ENCODE data around the gene MAP2K3.

DNA sequence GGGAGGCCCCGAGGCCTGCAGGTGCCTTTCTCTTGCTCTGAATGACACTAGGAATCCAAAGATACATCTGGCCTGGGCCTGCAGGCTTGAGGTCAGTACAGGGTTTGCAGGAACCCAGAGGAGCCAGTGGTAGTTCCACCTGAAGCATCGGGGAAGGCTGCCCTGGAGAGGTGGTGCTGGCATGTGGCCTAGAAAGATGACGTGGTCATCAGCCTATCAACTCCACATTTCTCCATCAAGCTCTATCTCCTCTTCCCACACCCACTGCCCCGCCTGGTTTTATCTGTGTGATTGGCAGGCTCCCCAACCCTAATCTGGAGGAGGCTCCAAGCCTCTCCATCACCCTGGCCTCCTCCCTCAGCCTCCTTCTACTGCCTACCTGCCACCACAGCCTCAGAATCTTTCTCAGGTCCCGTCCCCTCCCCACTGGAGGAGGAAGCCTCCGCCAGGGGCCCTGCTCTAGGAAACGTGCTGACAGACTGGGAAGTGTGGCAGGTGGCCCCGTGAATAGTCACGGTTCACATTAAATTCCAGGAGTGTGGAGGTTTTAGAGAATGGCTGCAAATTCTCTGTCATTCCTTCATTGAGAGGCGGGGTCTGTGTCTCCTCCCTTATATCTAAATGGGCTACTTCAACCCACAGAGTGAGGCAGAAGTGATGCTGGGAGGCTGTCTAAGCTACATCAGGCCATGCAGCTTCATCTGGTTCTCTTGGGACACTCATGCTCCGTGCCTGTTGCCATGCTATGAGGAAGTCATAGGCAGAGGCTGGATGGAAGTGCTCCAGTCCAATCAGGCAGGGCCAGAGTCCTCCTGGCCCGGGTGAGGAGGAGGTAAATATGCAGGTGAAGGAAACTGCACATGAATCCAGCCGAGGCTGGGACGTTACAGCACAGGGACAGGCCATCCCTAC, 11.4 kb upstream of the MAP2K3 start:
- TF ChIP-seq, protein P1, sequence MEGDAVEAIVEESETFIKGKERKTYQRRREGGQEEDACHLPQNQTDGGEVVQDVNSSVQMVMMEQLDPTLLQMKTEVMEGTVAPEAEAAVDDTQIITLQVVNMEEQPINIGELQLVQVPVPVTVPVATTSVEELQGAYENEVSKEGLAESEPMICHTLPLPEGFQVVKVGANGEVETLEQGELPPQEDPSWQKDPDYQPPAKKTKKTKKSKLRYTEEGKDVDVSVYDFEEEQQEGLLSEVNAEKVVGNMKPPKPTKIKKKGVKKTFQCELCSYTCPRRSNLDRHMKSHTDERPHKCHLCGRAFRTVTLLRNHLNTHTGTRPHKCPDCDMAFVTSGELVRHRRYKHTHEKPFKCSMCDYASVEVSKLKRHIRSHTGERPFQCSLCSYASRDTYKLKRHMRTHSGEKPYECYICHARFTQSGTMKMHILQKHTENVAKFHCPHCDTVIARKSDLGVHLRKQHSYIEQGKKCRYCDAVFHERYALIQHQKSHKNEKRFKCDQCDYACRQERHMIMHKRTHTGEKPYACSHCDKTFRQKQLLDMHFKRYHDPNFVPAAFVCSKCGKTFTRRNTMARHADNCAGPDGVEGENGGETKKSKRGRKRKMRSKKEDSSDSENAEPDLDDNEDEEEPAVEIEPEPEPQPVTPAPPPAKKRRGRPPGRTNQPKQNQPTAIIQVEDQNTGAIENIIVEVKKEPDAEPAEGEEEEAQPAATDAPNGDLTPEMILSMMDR (IDR thresholded peaks at IDR 0.05): no peak
- no peak for TF ChIP-seq POLR2A (IDR thresholded peaks at IDR 0.05)

All from right lobe of liver (tissue), 4 donors.